Suprapubic skin (tissue), 4 donors: Measurements from ENCODE around the gene SH3BP5. TPM values are rescaled to one million over a fixed set of nuclear protein-coding genes. Genes with fewer than 3 reads are reported as not detected.

Experiments used
- DNase-seq, 2 donors: peaks; one replicate each; pipeline ENCODE4 v3.0.0-alpha.2; 2019; ENCODE audit warnings: low spot score in 2 of 2
- H3K27ac ChIP-seq: fragments of 200-600 bp; sonication (generic); one replicate; pipeline ENCODE4 v1.5.1; 2019
- H3K27me3 ChIP-seq: fragments of 200-600 bp; sonication (generic); one replicate; pipeline ENCODE4 v1.5.1; 2019
- H3K36me3 ChIP-seq: fragments of 200-600 bp; sonication (generic); one replicate; pipeline ENCODE4 v1.5.1; 2019
- H3K4me1 ChIP-seq: fragments of 200-600 bp; sonication (generic); one replicate; pipeline ENCODE4 v1.5.1; 2019
- H3K4me3 ChIP-seq: fragments of 200-600 bp; sonication (generic); one replicate; pipeline ENCODE4 v1.5.1; 2019; ENCODE audit warnings: mild to moderate bottlenecking
- H3K9me3 ChIP-seq: fragments of 200-600 bp; sonication (generic); one replicate; pipeline ENCODE4 v1.5.1; 2019
- CTCF ChIP-seq, 2 donors: fragments of 200-600 bp in 1 of 2; fragments of 450-650 bp in 1 of 2; sonication (generic) in 1 of 2; IDR thresholded peaks; one replicate each; pipeline ENCODE4 v1.5.1; 2016 to 2019; ENCODE audit warnings: antibody characterized with exemption in 2 of 2, mild to moderate bottlenecking in 1 of 2, moderate library complexity in 1 of 2
- EP300 ChIP-seq: sonication (generic); formaldehyde crosslinking; IDR thresholded peaks from one replicate; pipeline ENCODE4 v1.6.1; 2017; ENCODE audit warnings: antibody characterized with exemption
- POLR2A ChIP-seq, 2 donors: fragments of 450-650 bp; IDR thresholded peaks; one replicate each; pipeline ENCODE4 v1.6.1; 2017; ENCODE audit warnings: antibody characterized with exemption in 2 of 2, mild to moderate bottlenecking in 2 of 2, moderate library complexity in 2 of 2
- POLR2AphosphoS5 ChIP-seq, 3 donors: sonication (generic); formaldehyde crosslinking; IDR thresholded peaks; one replicate each; pipeline ENCODE4 v1.6.1; 2017; ENCODE audit warnings: antibody characterized with exemption in 3 of 3
- WGBS: methylation state at CpG from one replicate; pipeline ENCODE4 v1.1.5; 2018; 5-methylcytosine and 5-hydroxymethylcytosine counted together
- total RNA-seq, 4 donors: library from RNA; depleted of rRNA; stranded (reverse); fragments of >200 nt; gene quantifications; one replicate each; pipeline ENCODE4 v1.1.0, GENCODE V29; 2016

SH3BP5 gene
- total RNA-seq, 4 donors from 2014 or later = 11.2 to 27.0 (median 17.8) TPM

GRCh38 chr3:15229262-15229661, 103.1 kb downstream of the SH3BP5 start:
- Histone ChIP-seq H3K4me1 (no peaks in the 10 kb centered on the region), H3K9me3 (no peaks in the 10 kb centered on the region), H3K36me3 (peaks cover 76% of the 10 kb centered on the region), H3K27me3 (no peaks in the 10 kb centered on the region), H3K4me3 (no peak overlapping the region), H3K27ac (no peak overlapping the region)
- TF ChIP-seq POLR2AphosphoS5 (IDR thresholded peaks at IDR 0.05) = no peak
- TF ChIP-seq EP300 = no peak
- no peak for TF ChIP-seq POLR2A (IDR thresholded peaks at IDR 0.05)
- TF ChIP-seq CTCF (IDR thresholded peaks at IDR 0.05) = no peak
- DNase-seq = no peak
- 96% methylated on average over 4 of the region's 4 CpGs for WGBS

- DNase-seq = no peak
- Histone ChIP-seq H3K4me3 (no peak overlapping the region), H3K4me1 (no peaks in the 10 kb centered on the region), H3K27me3 (no peaks in the 10 kb centered on the region), H3K9me3 (no peaks in the 10 kb centered on the region), H3K27ac (no peak overlapping the region), H3K36me3 (peaks cover 75% of the 10 kb centered on the region)
- no peak for TF ChIP-seq POLR2A (IDR thresholded peaks at IDR 0.05)
- no peak for TF ChIP-seq EP300
- TF ChIP-seq POLR2AphosphoS5 (IDR thresholded peaks at IDR 0.05) = no peak
- TF ChIP-seq CTCF (IDR thresholded peaks at IDR 0.05) = no peak
- WGBS = 98% methylated on average over 1 of the region's 1 CpG
These were observed 104.2 kb downstream of the SH3BP5 start for GRCh38 chr3:15228147-15228546.

GRCh38 chr3:15223685-15224572, 108.5 kb downstream of the SH3BP5 start:
- no peaks in the 10 kb centered on the region for H3K27me3 ChIP-seq
- H3K9me3 ChIP-seq = no peaks in the 10 kb centered on the region
- no peak overlapping the region for H3K4me3 ChIP-seq
- no peak overlapping the region for H3K27ac ChIP-seq
- WGBS = 91% methylated on average over 7 of the region's 7 CpGs
- no peak for TF ChIP-seq CTCF (IDR thresholded peaks at IDR 0.05)
- no peak for TF ChIP-seq POLR2AphosphoS5 (IDR thresholded peaks at IDR 0.05)
- TF ChIP-seq EP300 = no peak
- no peak for TF ChIP-seq POLR2A (IDR thresholded peaks at IDR 0.05)
- no peak for DNase-seq
- H3K36me3 ChIP-seq = peaks cover 79% of the 10 kb centered on the region
- H3K4me1 ChIP-seq = no peaks in the 10 kb centered on the region

GRCh38 chr3:15221574-15222217, 110.7 kb downstream of the SH3BP5 start:
- H3K27ac ChIP-seq = no peak overlapping the region
- peaks cover 86% of the 10 kb centered on the region for H3K36me3 ChIP-seq
- H3K4me3 ChIP-seq = no peak overlapping the region
- WGBS = 88% methylated on average over 11 of the region's 11 CpGs
- TF ChIP-seq EP300 (no peak), CTCF (IDR thresholded peaks at IDR 0.05) (no peak), POLR2AphosphoS5 (IDR thresholded peaks at IDR 0.05) (no peak), POLR2A (IDR thresholded peaks at IDR 0.05) (no peak)
- no peaks in the 10 kb centered on the region for H3K4me1 ChIP-seq
- DNase-seq = no peak
- H3K9me3 ChIP-seq = no peaks in the 10 kb centered on the region
- no peaks in the 10 kb centered on the region for H3K27me3 ChIP-seq

GRCh38 chr3:15220661-15221060, 111.7 kb downstream of the SH3BP5 start:
- Histone ChIP-seq H3K4me3 (no peak overlapping the region), H3K27me3 (no peaks in the 10 kb centered on the region), H3K9me3 (no peaks in the 10 kb centered on the region), H3K4me1 (no peaks in the 10 kb centered on the region), H3K36me3 (peaks cover 79% of the 10 kb centered on the region), H3K27ac (no peak overlapping the region)
- DNase-seq = no peak
- WGBS = 87% methylated on average over 2 of the region's 2 CpGs
- TF ChIP-seq EP300 = no peak
- no peak for TF ChIP-seq CTCF (IDR thresholded peaks at IDR 0.05)
- no peak for TF ChIP-seq POLR2AphosphoS5 (IDR thresholded peaks at IDR 0.05)
- TF ChIP-seq POLR2A (IDR thresholded peaks at IDR 0.05) = no peak
